PC-3 (cell line): ENCODE data around the gene CAPNS1. TPM values are rescaled to one million over a fixed set of nuclear protein-coding genes. Genes with fewer than 3 reads are reported as not detected.

Experiments
- ATAC-seq: fragments of 200-7000 bp; cut with Tn5 transposase; 2 replicates; pipeline ENCODE4 v1.9.1; 2020; ENCODE audit warnings: mild to moderate bottlenecking, moderate library complexity
- BruUV-seq: library from RNA; stranded (reverse); fragments of 400-500 nt; replicated peaks from 2 replicates; lab custom pipeline; 2021; lab: Mats Ljungman, UMichigan
- CTCF ChIA-PET: fragments of 300-600 bp; sonication (Branson Sonifier 250); formaldehyde crosslinking; loops from one replicate; lab custom pipeline; 2022; ENCODE audit warnings: antibody characterized with exemption; lab: Charles Lee
- POLR2A ChIA-PET: fragments of 300-600 bp; sonication (Branson Sonifier 250); formaldehyde crosslinking; loops from one replicate; lab custom pipeline; 2022; ENCODE audit warnings: antibody characterized with exemption; ENCODE audit not compliant: unreplicated experiment; lab: Charles Lee
- DNase-seq: peaks from one replicate; pipeline ENCODE4 v3.0.0-alpha.2; 2015
- H2AFZ ChIP-seq: fragments of 300-600 bp; sonication (generic); 2 replicates; pipeline ENCODE4 v1.6.0; 2016; ENCODE audit warnings: antibody characterized with exemption, low read length
- H3F3A ChIP-seq: fragments of 300-600 bp; sonication (generic); one replicate; pipeline ENCODE4 v1.6.0; 2017; ENCODE audit warnings: antibody characterized with exemption, low read length, control low read depth, mild to moderate bottlenecking; ENCODE audit not compliant: unreplicated experiment
- H3K27ac ChIP-seq: fragments of 300-600 bp; sonication (generic); 2 replicates; pipeline ENCODE4 v1.5.1; 2016; ENCODE audit warnings: mild to moderate bottlenecking, low read length
- H3K27me3 ChIP-seq: fragments of 300-600 bp; sonication (generic); 2 replicates; pipeline ENCODE4 v1.6.1; 2016; ENCODE audit warnings: low read length, mixed read lengths
- H3K36me3 ChIP-seq: fragments of 300-600 bp; sonication (generic); 2 replicates; pipeline ENCODE4 v1.6.1; 2016; ENCODE audit warnings: low read depth, mixed run types, low read length, mixed read lengths
- H3K4me1 ChIP-seq: fragments of 300-600 bp; sonication (generic); 2 replicates; pipeline ENCODE4 v1.5.1; 2016; ENCODE audit warnings: low read length; ENCODE audit not compliant: insufficient read depth
- H3K4me2 ChIP-seq: fragments of 300-600 bp; sonication (generic); 2 replicates; pipeline ENCODE4 v1.6.0; 2016; ENCODE audit warnings: low read length
- H3K4me3 ChIP-seq: fragments of 300-600 bp; sonication (generic); 2 replicates; pipeline ENCODE4 v1.5.1; 2016; ENCODE audit warnings: mild to moderate bottlenecking, low read length, mixed read lengths
- H3K79me2 ChIP-seq: fragments of 300-600 bp; sonication (generic); 2 replicates; pipeline ENCODE4 v1.6.1; 2017; ENCODE audit warnings: low read length, mixed read lengths
- H3K9ac ChIP-seq: fragments of 300-600 bp; sonication (generic); 2 replicates; pipeline ENCODE4 v1.6.0; 2016; ENCODE audit warnings: mild to moderate bottlenecking, low read length
- H3K9me2 ChIP-seq: fragments of 300-600 bp; sonication (generic); replicated peaks from 2 replicates; pipeline ENCODE4 v1.6.1; 2016; ENCODE audit warnings: mixed run types, low read length, mixed read lengths
- H3K9me3 ChIP-seq: fragments of 300-600 bp; sonication (generic); 2 replicates; pipeline ENCODE4 v1.6.1; 2016; ENCODE audit warnings: low read length, mixed read lengths
- H4K20me1 ChIP-seq: fragments of 300-600 bp; sonication (generic); 2 replicates; pipeline ENCODE4 v1.6.1; 2016; ENCODE audit warnings: low read length, mixed read lengths
- EZH2 ChIP-seq: fragments of 300-600 bp; sonication (generic); IDR thresholded peaks from one replicate; pipeline ENCODE4 v1.6.1; 2017; ENCODE audit warnings: antibody characterized with exemption, mild to moderate bottlenecking, low read length; ENCODE audit not compliant: unreplicated experiment
- EZH2phosphoT487 ChIP-seq: fragments of 300-600 bp; sonication (generic); IDR thresholded peaks from 2 replicates; pipeline ENCODE4 v1.6.1; 2018; ENCODE audit warnings: mild to moderate bottlenecking, antibody characterized with exemption, low read length, borderline replicate concordance
- intact Hi-C: fragments of 100-400 bp; cut with micrococcal nuclease; formaldehyde crosslinking; loops from 2 replicates; pipeline ENCODE4 v1.9.0; 2023
- total RNA-seq: library from RNA; depleted of rRNA; stranded (reverse); fragments of >200 nt; gene quantifications from 2 replicates; pipeline ENCODE4 v1.2.3, GENCODE V29; 2014
- TF ChIP-seq, protein P1 (sequence below): fragments of 300-600 bp; sonication (generic); conservative IDR thresholded peaks from 2 replicates; pipeline ENCODE4 v1.5.1; 2017; ENCODE audit warnings: antibody characterized with exemption, low read depth, mild to moderate bottlenecking, low read length

Gene CAPNS1
- total RNA-seq, 1 experiment from 2014 or later: 329 TPM

DNA sequence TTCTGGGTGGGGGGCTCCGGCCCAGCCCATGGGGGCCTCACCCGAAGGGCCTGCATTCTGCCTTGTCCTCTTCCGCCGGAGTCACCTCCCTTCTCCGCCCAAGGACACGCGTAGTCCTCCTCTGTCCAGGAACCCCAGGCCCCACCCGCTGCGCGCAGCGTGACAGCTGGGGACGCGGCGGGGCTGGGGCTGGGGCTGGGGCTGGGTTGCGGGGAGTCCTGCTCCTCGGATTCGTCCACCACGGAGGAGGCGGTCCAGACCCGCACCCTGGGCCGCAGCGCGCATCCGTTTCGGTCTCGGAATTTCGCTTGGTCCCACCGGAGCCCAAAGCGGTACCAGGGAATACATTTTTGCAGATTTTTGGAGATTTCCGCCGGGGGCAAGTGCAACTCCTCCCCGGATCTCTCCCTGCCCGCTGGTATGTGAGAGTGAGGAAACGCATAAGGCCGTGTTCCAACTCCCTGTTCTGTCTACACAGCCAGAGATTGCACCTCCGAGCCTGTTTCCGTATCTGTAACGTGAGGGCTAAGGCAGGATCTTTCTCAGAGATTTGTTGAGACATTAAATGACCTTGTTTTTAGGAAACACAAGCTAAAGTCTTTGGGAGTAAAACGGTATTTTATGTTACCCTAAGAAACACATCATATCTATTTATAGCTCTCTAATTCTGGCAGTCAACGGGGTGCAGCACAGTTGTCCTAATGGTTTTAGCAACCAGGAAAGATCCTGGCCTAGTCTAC, 12.7 kb downstream of the CAPNS1 start, which contains the start of gene COX7A1:
COX7A1 (minus strand) TSS at position 96 of the 740 bp plus-strand sequence; CDS start at position 56, 40 bp downstream.
- ATAC-seq: no peak
- H3K9me3 ChIP-seq: no peaks in the 10 kb centered on the region
- H3K27me3 ChIP-seq: no peaks in the 10 kb centered on the region
- no peaks in the 10 kb centered on the region for H3K4me1 ChIP-seq
- ChIA-PET POLR2A (no interaction called here), CTCF (no interaction called here)
- no peak for DNase-seq
- no peak for TF ChIP-seq EZH2phosphoT487
- TF ChIP-seq, protein P1, sequence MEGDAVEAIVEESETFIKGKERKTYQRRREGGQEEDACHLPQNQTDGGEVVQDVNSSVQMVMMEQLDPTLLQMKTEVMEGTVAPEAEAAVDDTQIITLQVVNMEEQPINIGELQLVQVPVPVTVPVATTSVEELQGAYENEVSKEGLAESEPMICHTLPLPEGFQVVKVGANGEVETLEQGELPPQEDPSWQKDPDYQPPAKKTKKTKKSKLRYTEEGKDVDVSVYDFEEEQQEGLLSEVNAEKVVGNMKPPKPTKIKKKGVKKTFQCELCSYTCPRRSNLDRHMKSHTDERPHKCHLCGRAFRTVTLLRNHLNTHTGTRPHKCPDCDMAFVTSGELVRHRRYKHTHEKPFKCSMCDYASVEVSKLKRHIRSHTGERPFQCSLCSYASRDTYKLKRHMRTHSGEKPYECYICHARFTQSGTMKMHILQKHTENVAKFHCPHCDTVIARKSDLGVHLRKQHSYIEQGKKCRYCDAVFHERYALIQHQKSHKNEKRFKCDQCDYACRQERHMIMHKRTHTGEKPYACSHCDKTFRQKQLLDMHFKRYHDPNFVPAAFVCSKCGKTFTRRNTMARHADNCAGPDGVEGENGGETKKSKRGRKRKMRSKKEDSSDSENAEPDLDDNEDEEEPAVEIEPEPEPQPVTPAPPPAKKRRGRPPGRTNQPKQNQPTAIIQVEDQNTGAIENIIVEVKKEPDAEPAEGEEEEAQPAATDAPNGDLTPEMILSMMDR: no peak
- no peak for TF ChIP-seq EZH2
- intact Hi-C loops: no loop called here
- H3K9me2 ChIP-seq: no peaks in the 10 kb centered on the region
- no peak within 1 kb of the TSS for H3K4me2 ChIP-seq
- H3K79me2 ChIP-seq: no peaks in the 10 kb centered on the region
- H3K36me3 ChIP-seq: no peaks in the 10 kb centered on the region
- H2AFZ ChIP-seq: no peak within 1 kb of the TSS
- BruUV-seq: no TSS peak
- H3K4me3 ChIP-seq: no peak within 1 kb of the TSS
- H4K20me1 ChIP-seq: no peaks in the 10 kb centered on the region
- no peaks in the 10 kb centered on the region for H3F3A ChIP-seq
- no peak within 1 kb of the TSS for H3K9ac ChIP-seq
- no peak within 1 kb of the TSS for H3K27ac ChIP-seq

DNA sequence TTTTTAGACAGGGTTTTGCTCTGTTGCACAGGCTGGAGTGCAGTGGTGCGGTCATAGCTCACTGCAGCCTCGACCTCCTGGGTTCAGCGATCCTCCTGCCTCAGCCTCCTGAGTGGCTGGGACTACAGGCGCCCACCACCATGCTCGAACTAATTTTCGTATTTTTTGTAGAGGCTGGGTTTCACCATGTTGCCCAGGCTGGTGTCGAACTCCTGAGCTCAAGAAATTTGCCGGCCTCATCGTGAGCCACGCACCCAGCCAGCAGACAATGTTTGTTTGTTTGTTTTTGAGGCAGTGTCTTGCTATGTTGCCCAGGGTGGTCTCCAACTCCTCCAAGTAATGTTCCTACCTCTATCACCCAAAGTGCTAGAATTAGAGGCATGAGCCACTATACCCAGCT, 13.3 kb downstream of the CAPNS1 start:
- H3K36me3 ChIP-seq: no peaks in the 10 kb centered on the region
- intact Hi-C loops: no loop called here
- H3K4me2 ChIP-seq: no peak overlapping the region
- no peaks in the 10 kb centered on the region for H3F3A ChIP-seq
- H3K27ac ChIP-seq: no peak overlapping the region
- H2AFZ ChIP-seq: no peak overlapping the region
- H3K79me2 ChIP-seq: no peaks in the 10 kb centered on the region
- no peaks in the 10 kb centered on the region for H4K20me1 ChIP-seq
- ChIA-PET CTCF (no interaction called here), POLR2A (no interaction called here)
- TF ChIP-seq, protein P1: no peak
- TF ChIP-seq EZH2: no peak
- no peak for TF ChIP-seq EZH2phosphoT487
- H3K27me3 ChIP-seq: no peaks in the 10 kb centered on the region
- no peak overlapping the region for H3K4me3 ChIP-seq
- H3K9me2 ChIP-seq: no peaks in the 10 kb centered on the region
- H3K4me1 ChIP-seq: no peaks in the 10 kb centered on the region
- H3K9ac ChIP-seq: no peak overlapping the region
- no peaks in the 10 kb centered on the region for H3K9me3 ChIP-seq
- BruUV-seq: no TSS peak
- DNase-seq: no peak
- no peak for ATAC-seq

DNA sequence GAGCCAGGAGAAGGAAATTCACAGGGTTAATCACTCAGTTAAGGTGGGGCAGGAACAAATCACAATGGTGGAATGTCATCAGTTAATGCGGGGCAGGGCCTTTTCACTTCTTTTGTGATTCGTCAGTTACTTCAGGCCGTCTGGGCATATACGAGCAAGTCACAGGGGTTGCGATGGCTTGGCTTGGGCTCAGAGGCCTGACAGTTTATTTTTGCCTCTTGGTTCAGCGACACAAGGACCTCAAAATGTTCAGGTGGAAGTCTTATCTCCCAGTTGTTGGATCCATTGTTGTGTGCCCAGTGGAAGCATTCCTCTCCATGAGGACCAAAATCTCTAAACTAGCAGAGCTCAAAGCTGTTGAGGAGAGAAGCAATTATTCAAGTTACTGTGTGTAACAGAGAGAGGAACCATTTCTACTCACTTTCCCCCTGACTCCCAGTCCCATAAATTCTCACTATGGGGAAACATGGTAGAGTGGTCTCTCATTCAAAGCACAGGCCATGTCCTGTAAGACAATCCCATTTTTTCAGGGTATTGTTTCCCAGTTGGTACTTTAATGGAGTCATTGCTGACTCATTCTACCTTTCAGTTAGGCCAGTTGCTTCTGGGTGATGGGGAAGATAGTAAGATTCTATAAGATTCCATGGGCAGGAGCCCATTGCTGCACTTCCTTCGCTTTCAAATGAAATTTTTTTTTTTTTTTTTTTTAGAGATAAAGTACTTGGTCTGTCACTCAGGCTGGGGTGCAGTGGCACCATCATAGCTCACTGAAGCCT, 21.1 kb downstream of the CAPNS1 start:
- Histone ChIP-seq H3K4me1 (no peaks in the 10 kb centered on the region), H3K36me3 (0 out of 2 replicates have a peak, but pooled peaks cover 4% of the 10 kb centered on the region), H3K27ac (no peak overlapping the region), H4K20me1 (no peaks in the 10 kb centered on the region), H3K9me2 (no peaks in the 10 kb centered on the region), H2AFZ (no peak overlapping the region), H3K79me2 (no peaks in the 10 kb centered on the region), H3F3A (no peaks in the 10 kb centered on the region), H3K4me2 (no peak overlapping the region), H3K27me3 (no peaks in the 10 kb centered on the region), H3K4me3 (no peak overlapping the region), H3K9ac (no peak overlapping the region), H3K9me3 (no peaks in the 10 kb centered on the region)
- CTCF ChIA-PET: interaction anchor here (0.7 kb wide), 1 partner anchor 525 kb away, joined by 4 read pairs; no protein-coding TSS in a partner anchor
- POLR2A ChIA-PET: no interaction called here
- BruUV-seq: no TSS peak
- DNase-seq (no peak), ATAC-seq (no peak)
- intact Hi-C loops: no loop called here
- no peak for TF ChIP-seq EZH2
- TF ChIP-seq EZH2phosphoT487: no peak
- TF ChIP-seq, protein P1: no peak
